Putamen (tissue), 1 donor: ENCODE measurements around the gene CLPTM1L.
"Not testable (repeated sequence)": the region's sequence is repeated elsewhere in the genome, so short reads cannot be mapped to it uniquely, and the experiment has no call there.

Experiments used
- DNase-seq: peaks from one replicate; pipeline ENCODE4 v3.0.0-alpha.2; 2016; ENCODE audit warnings: low spot score

CLPTM1L gene

DNA sequence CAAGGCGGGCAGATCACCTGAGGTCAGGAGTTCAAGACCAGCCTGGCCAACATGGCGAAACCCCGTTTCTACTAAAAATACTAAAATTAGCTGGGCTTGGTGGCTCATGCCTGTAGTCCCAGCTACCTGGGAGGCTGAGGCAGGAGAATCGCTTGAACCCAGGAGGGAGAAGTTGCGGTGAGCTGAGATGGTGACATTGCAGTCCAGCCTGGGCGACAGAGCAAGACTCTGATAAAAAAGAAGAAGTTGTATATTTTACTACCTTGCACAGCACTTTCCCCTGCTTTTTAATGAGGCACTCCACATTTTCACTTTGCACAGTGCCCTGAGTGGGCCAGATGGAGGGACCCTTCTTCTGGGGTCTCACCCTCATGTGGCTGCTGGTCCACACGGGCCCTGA lies 15.5 kb upstream of the CLPTM1L start:
- not testable (repeated sequence) for DNase-seq

DNA sequence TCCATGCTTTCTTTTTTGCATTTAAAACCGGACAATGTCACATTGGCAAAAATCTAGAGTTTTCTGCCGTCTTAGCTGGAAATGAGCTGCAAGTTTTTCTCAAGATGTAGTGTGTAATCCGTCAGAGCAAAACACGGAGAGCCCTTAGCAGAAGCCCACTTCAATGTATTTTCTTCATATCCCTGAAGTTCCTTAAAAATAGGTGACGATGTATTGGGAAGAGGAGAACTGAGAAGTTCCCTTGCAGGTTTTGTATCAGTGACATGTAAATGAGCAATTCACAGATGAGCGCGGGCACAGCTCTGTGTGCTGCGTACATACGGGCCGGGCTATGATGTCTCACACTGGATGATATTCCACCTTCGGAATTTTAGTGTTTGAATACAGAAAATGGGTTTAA lies 14.8 kb upstream of the CLPTM1L start:
- no peak for DNase-seq

DNA sequence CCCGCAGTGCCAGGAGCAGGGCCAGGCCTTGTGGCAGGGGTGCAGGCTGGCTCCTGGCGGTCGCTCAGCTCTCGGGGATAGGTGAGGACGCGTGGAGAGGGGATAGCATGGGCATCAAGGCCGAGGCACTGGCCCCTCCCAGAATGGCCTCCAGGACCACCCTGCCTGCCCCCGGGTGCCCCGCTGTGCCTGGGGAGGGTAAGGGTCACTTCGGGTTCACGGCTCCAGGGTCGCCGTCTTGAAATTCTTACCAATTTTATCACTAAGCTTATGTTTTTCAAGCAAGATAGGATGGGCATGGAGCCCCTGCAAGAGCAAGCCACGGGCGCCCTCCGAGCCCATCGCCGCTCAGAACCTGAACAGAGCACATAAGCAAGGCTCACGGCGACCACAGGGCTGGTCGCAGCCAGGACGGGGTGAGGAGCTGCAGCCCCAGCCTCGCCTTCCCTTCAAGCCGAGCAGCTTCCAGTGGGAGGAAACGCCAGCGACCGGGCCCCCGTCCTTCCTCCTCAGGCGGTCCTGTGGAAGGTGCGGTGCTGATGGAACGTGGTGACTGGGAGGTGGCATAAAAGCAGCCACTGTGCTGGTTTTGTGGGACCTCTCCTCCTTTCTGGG lies 14.2 kb upstream of the CLPTM1L start:
- no peak for DNase-seq

DNA sequence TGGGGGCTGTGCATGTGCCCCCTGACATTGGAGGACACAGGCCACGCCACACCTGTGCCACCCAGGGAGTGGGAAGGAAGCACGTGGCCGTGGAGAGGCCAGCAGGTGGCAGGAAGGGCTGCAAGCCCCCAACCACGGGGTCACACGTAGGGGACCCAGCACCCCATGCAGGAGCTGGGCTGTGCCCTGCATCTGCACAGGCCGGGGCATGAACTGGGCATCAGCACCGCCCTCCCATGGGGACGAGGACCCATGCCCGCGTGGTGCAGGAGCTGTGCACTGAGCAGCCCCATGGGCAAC lies 13.8 kb upstream of the CLPTM1L start:
- DNase-seq: no peak

DNA sequence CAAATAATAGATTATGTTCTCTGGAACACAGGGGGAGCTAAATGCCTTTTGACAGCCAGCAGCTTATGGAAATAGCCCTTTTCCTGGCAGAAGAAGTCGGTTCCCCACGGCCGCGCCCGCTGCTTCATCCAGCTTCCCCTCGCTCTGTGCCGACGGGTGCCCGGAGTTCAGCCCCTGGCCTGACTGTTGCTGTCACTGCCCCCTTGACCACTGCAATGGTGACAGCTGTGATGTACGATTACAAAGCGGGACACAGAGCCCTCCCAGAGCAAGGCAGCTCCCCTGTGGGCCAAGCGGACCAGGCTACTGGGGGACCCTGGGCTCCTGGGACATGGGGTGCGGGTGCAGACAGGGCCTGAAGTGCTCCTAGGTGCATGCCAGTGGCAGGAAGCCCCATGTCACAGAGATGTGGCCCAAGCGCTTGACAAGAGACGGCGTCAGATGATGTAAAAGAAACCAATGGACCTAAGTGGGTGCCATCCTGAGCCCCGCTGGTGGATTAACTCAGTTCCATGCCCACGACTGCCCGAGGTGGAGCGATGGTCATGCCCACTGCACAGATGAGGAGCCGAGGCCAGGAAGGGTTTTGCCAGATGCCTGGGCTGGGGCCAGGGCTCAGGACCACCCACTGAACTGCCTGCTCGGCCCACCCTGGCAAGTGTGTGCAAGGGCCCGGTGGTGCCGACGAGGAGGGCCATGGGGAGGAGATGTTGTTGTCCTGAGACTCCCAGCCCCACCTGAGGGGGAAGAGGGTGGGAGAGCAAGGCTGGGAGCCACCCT lies 13.2 kb upstream of the CLPTM1L start:
- DNase-seq: no peak

DNA sequence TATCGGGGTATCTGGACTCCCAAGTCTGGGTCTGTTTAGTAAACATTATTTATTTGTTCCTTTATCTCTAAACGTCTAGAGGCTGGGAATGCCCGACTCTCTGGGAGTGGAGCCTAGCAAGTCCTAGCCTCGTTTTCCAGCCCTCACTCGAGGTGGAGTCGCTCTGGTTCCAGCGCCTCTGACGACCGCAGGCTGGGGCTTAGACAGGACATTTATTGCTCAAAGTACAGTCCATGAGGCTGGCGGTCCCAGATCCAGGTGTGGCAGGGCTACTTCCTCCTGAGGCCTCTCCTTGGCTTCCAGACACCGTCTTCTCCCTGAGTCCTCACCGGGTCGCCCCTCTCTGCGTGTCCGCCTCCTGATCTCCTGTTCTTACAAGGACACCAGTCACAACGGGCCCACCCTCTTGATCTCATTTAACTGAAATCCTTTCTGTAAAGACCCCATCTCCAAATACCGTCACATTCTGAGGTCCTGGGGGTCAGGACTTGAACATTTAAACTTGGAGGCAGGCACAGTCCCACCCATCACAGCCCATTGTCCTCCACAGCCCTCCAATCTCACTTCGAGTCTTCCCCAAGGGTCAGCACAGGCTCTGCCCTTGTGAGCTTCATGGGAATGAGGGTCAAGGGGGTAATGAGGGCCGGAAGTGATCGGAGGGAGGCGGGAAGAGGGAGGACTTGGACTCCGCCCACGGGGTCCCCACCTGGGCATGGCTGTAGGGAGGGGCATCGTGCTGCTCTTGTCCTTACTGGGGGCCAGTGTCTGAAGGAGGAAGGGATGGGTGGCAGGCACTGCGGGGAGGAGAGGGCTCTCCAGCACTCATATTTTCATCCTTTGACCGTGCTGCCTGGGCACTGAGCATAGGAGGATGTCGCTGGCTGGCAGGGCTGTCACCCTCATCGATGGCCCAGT lies 12.2 kb upstream of the CLPTM1L start:
- no peak for DNase-seq

DNA sequence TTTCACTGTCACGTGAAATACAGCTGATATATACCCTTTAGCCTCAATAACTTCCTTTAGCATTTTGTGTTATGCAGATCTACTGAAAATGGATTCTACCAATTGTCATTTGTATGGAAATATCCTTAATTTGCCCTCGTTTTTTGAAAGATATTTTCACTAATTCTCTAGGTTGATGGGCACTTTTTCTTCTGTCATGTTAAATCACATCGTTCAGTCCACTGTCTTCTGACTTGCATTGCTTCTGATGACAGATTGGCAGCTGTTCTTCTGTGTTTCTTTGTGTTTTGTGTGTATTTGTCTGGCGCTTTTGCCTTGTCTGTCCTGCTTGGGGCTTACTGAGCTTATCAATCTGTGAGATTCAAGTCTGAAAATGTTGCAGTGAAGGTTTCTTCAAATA lies 9.7 kb upstream of the CLPTM1L start:
- DNase-seq: no peak

DNA sequence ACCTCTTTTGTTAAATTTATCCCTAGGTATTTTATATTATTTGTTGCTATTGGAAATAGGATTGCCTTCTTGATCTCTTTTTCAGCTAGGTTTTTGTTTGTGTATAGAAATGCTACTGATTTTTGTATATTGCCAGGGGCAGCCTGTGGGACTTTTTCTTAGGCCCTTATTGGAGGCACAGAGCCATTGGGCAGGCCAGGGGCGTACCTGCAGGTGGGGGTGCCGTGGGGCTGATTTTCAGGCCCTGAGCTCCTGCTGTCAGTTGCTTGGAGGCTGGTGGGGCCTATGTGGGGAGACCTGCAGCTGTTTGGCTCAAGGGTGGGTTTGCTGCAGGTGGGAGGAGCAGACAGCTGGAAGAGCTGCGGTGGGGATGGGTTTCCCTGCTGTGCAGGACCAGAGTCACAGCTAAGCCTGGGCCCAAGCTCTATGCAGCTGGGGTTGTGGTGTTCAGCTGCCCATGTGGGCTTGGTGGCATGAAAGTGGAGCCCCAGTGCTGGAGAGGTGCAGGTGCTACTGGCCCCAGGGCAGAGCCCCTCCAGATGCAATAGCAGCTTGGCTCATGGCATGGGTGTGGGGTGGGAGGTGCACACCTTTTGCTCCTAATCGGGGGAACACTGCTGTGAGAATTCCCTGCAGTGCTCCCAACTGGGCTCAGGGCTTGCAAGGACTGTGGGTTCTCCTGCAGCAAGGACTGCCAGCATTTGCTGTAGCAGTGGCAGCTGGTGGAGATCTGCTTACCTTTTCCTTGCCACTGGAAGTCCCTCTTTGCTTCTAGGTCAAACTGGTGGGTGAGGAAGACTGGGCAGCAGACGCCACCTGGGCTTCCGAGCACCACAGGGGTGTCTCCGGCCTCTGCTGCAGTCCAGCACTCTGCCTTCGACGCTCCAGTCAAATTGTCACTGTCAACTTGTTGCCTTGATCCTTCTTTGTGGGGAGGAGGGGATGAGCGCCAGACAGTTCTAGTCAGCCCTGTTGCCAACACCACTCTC lies 7.6 kb upstream of the CLPTM1L start:
- no peak for DNase-seq

DNA sequence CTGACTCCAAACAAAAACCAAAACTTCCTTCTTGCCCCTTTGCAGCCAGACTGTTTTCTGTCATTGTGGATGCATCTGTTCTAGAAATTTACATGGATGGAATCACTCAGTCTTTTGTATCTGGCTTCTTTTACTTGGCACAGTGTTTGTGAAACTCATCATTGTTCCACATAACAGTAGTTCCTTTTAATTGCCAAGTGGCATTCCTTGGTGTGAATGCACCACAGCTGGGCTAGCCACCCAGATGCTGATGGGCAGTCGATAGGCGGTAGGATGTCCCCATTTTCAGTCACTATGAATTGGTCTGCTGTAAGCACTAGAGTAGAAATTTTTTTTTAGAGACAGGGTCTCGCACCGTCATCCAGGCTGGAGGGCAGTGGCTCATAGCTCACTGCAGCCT lies 6.3 kb upstream of the CLPTM1L start:
- DNase-seq: peak; percentile 82

DNA sequence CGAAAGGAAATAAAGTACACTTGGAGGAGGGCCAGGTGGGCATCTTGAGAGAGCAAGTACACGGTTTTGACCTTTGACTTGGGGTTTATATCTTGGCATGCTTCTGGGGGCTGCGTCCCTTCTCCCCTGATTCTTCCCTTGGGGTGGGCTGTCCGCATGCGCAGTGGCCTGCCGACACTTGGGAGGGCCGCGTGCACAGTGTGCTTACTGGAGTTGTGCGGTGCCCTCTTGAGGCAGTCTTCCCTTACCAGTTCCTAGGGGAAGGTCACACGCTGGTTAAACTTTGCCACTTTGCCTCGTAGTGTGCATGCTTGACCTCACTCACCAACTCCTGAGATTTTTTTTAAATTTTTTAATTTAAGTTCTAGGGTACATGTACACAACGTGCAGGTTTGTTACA lies 4.3 kb upstream of the CLPTM1L start:
- no peak for DNase-seq

DNA sequence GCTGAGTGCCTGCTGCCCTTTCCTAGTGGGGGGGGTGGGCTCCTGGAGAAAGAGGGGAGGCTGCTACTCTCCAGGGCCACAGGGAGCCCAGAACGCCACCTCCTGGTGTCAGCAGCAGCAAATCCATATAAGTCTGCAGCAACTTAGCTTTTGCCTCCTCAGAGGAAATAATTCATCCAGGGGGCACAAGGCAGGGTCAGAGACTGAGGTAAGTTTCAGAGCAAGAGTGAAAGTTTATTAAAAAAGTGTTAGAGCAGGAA lies 4.0 kb upstream of the CLPTM1L start:
- no peak for DNase-seq

DNA sequence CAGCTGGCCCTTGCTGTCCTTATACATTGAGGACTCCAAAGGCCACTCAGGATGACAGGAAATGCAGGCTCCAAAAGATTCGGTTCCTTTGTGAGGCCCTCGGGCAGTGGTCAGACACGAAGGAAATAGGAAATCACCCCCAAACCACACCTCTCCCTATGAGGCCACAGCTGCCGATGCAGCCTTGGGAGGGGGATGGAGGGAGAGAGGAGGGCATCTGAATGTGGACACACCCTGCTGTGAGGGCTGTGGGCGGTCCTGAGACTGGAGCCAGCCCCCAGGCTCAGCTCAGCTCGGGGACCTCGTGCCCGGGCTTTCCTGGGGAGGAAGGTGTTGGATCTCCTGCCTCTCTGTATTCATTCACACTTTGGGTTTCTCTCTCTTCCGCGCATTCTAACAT lies 2.7 kb upstream of the CLPTM1L start:
- DNase-seq: no peak

DNA sequence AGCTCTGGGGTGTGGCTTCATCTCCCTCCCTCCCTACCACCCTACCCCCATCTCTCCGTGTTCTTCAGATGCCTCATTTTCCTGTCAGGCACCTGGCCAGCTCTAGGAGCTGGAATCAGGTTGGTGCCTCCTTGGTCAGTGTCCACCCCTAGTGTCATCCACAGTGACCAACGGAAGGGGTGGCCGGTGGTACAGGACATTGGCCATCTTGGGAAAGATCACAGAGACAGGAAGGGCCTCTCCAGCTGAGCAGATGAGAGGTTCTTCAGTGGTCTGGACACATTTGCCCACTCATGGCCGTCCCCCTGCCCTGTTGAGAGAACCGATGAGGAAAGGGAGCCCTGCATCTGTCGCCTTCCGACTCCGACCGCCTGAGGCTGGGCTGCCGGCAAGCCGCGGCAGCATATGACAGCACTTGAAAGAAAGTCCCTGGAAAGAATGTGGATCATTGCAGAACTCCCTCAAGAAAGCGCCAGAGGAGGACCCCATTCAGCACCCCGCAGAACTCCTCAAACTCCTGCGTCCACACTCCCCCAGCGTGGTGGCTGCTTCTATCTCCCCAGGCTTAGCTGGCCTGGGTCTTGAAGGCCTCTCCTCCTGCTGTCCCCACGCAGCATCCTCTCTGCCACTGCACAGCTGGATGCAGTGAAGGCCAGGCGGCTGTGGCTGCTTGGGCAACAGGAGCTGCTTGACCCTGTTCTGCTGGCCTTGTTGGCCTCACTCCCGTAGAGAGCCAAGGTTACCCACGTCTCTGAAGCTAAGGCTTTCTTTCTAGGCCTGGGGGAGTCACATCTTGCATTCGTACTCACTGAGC lies 1.9 kb upstream of the CLPTM1L start:
- DNase-seq: no peak

DNA sequence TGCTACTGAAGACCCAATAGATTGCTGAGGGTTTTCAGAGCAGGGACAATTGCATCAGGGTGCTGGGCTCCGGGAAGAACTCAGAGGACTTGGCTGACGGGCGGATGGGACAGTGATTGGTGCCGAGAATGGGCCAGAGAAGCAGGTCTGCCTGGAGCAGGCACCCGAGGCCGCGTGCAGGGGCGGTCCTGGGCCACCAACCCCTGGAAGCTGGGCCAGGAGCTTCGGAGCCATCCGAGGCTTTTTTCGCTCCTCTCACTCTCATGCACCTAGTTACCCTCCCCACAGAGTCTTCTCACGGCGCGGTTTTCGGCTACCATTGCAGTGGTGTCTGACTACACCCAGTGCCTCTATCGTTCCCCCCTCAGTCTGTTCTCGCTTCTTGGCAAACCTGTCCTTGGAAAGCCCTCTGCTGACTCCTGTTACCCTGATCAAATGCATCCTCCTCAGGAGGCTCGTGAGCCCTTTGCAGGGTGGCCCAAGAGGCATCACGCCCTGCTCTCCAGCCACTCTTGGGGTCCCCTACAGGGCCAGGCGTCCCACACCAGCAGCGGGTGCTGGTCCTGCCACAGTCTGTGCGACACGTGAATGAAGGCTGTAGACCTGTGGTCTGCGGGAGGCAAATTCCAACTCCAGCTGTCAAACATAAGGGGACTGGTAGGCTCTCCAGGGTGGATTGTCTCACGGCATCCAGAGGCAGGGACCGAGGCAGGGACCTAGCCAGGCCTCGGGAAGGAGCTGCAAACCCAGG lies 1.2 kb upstream of the CLPTM1L start:
- DNase-seq: no peak

DNA sequence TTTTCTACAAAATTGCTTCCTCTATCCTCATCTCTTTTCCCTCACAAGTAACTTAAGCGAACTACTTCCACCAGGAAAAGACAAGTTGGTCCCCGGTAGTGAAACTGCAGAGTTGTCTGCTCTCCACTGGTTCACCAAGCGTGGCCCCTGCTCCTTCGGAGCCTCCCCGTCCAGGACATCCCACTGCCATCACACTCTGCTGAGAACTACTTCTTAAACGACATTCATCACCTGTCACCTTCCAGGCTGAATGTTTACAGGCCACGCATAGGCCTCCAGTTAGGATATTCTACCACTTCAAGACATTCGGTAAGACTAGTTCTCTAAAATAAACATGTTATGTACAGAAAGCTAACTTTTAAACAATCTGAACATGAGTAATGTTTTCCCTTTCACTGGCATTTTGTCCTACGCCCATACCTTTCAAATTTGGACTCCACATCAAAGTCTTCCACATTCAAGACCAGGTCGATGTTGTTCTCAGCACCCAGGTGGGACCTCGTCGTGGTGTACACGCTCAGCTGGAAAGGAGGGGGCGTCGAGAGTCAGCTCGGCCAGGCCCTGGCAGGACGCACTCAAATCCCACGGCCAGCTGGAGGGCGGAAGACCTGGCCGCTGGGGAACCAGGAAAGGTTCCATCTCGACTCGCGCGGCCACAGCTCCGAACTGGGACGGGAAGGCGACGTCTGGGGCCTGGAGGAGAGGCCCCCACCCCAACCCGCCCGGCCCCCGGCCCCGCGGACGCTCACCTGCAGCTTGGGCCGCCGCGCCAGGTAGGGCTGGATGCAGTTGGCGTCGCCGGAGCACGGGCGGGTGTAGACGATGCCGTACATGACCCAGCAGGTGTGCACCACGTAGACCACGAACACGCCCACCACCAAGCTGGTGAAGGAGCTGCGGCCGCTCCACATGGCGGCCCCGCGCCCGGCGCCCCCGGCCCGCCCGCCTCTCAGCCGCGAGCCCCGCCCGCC lies 683 bp downstream of the CLPTM1L start:
- no peak for DNase-seq

DNA sequence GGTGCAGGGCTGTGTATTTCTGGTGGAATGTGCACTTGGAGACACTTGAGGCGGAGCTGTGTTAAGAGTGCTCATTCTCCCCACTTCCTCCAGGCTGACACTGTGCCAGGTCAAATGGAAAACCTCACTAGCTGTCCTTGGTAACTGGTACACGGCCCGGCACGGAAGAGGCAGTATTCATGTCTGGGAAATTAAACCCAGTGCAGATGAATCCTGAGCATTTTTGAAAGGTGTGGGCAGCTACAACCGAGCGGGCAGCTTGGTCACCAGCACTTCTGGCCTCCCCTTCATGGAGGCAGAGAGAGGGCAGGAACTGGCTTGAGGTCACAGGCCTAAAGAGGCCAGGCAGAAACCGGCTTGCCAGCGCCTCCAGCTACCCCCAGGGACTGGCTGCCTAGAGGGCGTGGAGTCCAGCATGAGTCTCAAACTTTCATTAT lies 1.6 kb downstream of the CLPTM1L start:
- DNase-seq: no peak

DNA sequence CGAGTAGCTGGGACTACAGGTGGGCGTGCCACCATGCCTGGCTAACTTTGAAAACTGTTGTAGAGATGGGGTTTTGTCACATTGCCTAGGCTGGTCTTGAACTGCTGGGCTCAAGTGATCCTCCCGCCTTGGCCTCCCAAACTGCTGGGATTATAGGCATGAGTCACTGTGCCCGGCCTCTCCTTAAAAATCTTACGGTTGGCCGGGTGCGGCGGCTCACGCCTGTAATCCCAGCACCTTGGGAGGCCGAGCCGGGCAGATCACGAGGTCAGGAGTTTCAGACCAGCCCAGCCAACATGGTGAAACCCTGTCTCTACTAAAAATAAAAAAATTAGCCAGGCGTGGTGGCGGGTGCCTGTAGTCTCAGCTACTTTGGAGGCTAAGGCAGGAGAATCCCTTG lies 2.2 kb downstream of the CLPTM1L start:
- not testable (repeated sequence) for DNase-seq

DNA sequence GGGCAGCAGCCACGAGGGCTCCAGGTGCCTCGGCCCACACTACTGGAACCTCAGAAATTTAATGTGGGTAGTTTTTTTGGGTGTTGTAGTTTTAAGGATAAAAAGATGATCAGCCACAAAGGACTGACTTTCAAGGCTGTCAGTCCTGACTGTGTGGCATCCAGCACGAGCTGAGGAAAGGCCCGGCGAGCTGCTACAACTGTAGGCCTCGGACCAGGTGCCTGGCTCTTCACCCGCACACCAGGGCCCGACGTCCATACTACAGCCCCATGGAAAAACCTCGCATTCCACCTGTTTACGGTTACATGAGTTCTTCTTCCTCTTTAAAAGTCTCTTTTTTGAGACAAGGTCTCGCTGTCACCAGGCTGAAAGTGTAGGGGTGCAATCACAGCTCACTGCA lies 2.6 kb downstream of the CLPTM1L start:
- no peak for DNase-seq

DNA sequence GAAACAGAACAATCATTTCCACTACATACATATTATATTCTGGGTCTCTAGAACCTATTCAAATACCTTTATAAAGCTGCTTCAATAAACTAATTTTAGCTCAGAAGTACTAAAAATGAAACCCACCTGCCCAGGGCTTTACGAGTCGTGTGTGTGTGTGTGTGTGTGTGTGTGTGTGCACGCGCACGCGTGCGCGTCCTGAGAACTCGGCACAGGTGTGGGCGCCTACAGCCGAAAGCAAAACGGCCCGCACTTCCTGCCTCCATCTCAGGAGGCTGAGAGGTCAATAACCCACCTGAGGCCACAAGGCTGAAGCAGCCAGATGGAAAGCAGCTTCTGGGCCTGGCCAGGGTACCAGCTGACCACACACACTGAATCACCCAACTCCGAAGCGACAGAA lies 3.0 kb downstream of the CLPTM1L start:
- no peak for DNase-seq
